ENCODE results near the gene KMT5B. TPM values are rescaled to one million over a fixed set of nuclear protein-coding genes. Genes with fewer than 3 reads are reported as not detected.
A peak's percentile ranks its signal among the peaks of the same experiment; 100 is the strongest.

KMT5B gene
- total RNA-seq, 1 donor from 2014 or later = 24.3 TPM

GRCh38 chr11:68211546-68211945, 1.6 kb downstream of the KMT5B start:
- Histone ChIP-seq H3K27me3 (ENCODE audit: low read depth) (no peaks in the 10 kb centered on the region), H3K36me3 (no peaks in the 10 kb centered on the region), H3K4me1 (peaks cover 82% of the 10 kb centered on the region), H3K27ac (replicated peaks) (no peak overlapping the region), H3K9me3 (replicated peaks) (no peaks in the 10 kb centered on the region), H3K4me3 (peak overlapping the region; percentile 94)
- no peak for TF ChIP-seq CTCF (IDR thresholded peaks at IDR 0.05; ENCODE audit: borderline replicate concordance)
- no peak for DNase-seq
- intact Hi-C loops (cut with micrococcal nuclease) = no loop called here

- no peak for DNase-seq
- intact Hi-C loops (cut with micrococcal nuclease) = no loop called here
- Histone ChIP-seq H3K27me3 (ENCODE audit: low read depth) (no peaks in the 10 kb centered on the region), H3K4me3 (no peak overlapping the region), H3K4me1 (peaks cover 93% of the 10 kb centered on the region), H3K9me3 (replicated peaks) (no peaks in the 10 kb centered on the region), H3K36me3 (no peaks in the 10 kb centered on the region), H3K27ac (replicated peaks) (no peak overlapping the region)
- TF ChIP-seq CTCF (IDR thresholded peaks at IDR 0.05; ENCODE audit: borderline replicate concordance) = peak; percentile 92
Observed at GRCh38 chr11:68206211-68206610, 6.9 kb downstream of the KMT5B start.

DNA sequence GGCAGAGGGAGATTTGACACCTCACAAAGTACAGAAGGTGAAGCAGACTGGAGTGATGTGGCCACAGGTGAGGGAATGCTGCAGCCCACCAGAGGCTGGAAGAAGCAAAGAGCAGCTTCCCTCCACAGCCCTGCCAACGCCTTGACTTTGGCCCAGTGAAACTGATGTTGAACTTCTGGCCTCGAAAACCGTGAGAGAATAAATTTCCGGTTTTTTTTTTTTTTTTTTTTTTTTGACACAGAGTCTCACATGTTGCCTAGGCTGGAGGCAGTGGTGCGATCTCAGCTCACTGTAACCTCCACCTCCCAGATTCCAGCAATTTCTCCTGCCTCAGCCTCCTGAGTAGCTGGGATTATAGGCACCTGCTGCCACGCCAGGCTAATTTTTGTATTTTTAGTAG, 8.7 kb downstream of the KMT5B start:
- intact Hi-C loops (cut with micrococcal nuclease) = no loop called here
- no peak for DNase-seq

DNA sequence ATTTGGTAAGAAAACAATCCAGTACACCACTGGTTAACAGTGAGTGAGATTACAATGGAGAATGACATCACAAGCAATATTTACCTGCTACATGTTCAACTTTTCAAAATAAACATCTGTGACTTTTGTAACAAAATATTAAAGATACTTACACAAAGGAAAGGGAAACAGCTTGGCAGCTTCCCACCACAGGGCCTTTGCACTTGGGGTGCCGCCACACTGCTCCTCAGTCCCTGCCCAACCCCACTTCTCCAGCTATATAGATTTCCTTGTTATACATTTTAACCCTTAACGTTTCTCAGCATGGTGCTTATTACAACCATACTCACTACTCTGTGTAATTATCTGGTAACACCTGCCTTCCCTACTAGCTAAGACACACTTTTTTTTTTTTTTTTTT, 10.9 kb downstream of the KMT5B start:
- H3K4me1 ChIP-seq = peaks cover 100% of the 10 kb centered on the region
- H3K9me3 ChIP-seq (replicated peaks) = no peaks in the 10 kb centered on the region
- no peak overlapping the region for H3K4me3 ChIP-seq
- intact Hi-C loops (cut with micrococcal nuclease) = no loop called here
- no peak for TF ChIP-seq CTCF (IDR thresholded peaks at IDR 0.05; ENCODE audit: borderline replicate concordance)
- H3K27me3 ChIP-seq (ENCODE audit: low read depth) = no peaks in the 10 kb centered on the region
- no peak for DNase-seq
- H3K36me3 ChIP-seq = no peaks in the 10 kb centered on the region
- no peak overlapping the region for H3K27ac ChIP-seq (replicated peaks)

More for the DNA sequence above, 8.7 kb downstream of the KMT5B start:
- Histone ChIP-seq H3K36me3 (no peaks in the 10 kb centered on the region), H3K27ac (replicated peaks) (no peak overlapping the region), H3K9me3 (replicated peaks) (no peaks in the 10 kb centered on the region), H3K4me1 (peaks cover 93% of the 10 kb centered on the region), H3K4me3 (no peak overlapping the region), H3K27me3 (ENCODE audit: low read depth) (no peaks in the 10 kb centered on the region)
- no peak for TF ChIP-seq CTCF (IDR thresholded peaks at IDR 0.05; ENCODE audit: borderline replicate concordance)

DNA sequence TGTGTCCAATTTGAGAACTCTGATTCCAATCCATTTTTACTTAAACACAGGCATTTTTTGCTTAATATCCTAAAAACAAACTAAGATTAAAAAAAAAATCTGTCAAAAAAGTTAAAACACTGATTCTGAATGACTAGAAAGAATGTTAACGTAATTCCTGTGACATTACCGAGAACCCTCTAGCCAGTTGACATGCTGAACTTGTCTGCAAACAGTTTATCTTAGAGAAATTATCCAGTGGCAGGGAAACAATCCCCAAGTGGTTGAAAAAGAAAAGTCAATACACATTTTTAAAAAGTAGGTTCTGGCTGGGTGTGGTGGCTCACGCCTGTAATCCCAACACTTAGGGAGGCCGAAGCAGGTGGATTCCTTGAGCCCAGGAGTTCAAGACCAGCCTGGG, 11.6 kb downstream of the KMT5B start:
- no peak for DNase-seq
- Histone ChIP-seq H3K4me1 (peaks cover 100% of the 10 kb centered on the region), H3K9me3 (replicated peaks) (no peaks in the 10 kb centered on the region), H3K36me3 (no peaks in the 10 kb centered on the region), H3K4me3 (no peak overlapping the region), H3K27me3 (ENCODE audit: low read depth) (no peaks in the 10 kb centered on the region), H3K27ac (replicated peaks) (no peak overlapping the region)
- no peak for TF ChIP-seq CTCF (IDR thresholded peaks at IDR 0.05; ENCODE audit: borderline replicate concordance)
- intact Hi-C loops (cut with micrococcal nuclease) = no loop called here

GRCh38 chr11:68200639-68201038, 12.5 kb downstream of the KMT5B start:
- intact Hi-C loops (cut with micrococcal nuclease) = no loop called here
- no peaks in the 10 kb centered on the region for H3K27me3 ChIP-seq (ENCODE audit: low read depth)

More at GRCh38 chr11:68200639-68201038, 12.5 kb downstream of the KMT5B start:
- DNase-seq = no peak
- H3K36me3 ChIP-seq = no peaks in the 10 kb centered on the region
- no peak overlapping the region for H3K27ac ChIP-seq (replicated peaks)
- H3K4me1 ChIP-seq = peaks cover 100% of the 10 kb centered on the region
- H3K4me3 ChIP-seq = no peak overlapping the region
- H3K9me3 ChIP-seq (replicated peaks) = no peaks in the 10 kb centered on the region
- TF ChIP-seq CTCF (IDR thresholded peaks at IDR 0.05; ENCODE audit: borderline replicate concordance) = no peak
